ENCODE results near the gene CYP2C19.
"Not testable (repeated sequence)": the region's sequence is repeated elsewhere in the genome, so short reads cannot be mapped to it uniquely, and the experiment has no call there.

The CYP2C19 gene

DNA sequence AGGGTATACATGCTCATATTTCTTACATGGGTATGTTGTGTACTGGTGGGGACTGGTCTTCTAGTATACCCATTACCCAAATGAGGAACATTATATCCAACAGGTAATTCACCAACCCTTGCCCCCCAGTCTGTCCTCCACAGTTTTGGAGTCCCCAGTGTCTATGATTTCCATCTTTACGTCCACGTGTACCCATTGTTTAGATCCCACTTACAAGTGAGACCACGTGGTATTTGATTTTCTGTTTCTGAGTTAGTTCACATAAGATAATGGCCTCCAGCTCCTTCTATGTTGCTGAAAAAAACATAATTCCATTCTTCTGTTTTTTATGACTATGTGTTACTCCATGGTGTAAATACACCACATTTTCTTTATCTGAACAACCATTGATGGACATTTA is 126.6 kb downstream of the CYP2C19 start:
- DNase-seq = no peak

DNA sequence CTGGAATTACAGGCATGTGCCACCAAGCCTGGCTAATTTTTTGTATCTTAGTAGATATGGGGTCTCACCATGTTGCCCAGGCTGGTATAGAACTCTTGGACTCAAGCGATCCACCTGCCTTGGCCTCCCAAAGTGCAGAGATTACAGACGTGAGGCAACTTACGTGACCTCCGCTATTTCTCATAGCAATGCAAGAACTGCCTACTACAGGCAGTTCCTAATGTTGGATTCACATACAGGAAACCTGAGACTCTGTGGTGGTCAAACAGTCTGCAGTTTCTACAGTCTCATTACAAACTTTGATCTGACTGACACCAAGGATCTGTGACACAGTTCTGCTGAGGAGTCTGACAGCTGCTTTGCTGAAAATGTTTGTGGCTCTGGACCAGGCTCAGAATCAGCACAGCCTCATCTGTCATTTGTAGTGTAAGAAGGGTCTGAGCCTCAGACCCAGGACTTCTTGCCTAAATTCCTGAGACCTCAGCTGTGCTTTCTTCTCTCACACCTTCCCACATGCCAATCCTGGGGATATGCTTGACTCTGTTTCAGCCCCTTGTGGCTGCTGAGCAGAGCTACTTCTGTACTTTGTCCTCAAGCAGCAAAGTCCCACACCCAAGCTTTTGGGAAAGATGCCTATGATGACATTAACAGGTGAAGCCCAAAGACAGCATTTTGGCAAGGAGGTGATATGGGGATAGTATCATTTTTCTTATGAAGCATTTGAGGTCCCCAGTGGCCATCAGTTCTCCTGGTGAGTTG is 128.0 kb downstream of the CYP2C19 start:
- DNase-seq = no peak

- not testable (repeated sequence) for DNase-seq
Measured at GRCh38 chr10:94898414-94898813, 135.9 kb downstream of the CYP2C19 start.

GRCh38 chr10:94902080-94902479 is 139.6 kb downstream of the CYP2C19 start:
- no peak for DNase-seq

DNA sequence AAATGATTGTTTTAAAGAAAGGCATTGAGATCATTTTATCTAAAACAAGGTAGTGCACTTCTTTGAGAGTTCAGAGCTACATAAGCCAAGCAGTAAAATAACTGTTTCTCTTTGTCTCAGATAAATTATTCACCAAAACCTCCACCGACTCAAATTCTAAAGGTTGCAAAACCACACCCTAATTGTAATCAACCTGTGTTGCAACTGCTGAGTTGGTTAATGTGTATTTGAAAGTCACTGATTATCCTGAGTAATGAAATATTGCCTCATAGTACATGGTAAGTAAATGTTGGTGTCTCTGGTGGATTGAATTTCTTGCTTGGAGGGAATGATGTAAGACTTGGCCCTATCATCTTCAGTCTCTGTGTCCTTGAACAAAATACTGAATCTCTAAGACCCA is 140.1 kb downstream of the CYP2C19 start:
- no peak for DNase-seq
